ENCODE results near the gene SMAD3.

DNA sequence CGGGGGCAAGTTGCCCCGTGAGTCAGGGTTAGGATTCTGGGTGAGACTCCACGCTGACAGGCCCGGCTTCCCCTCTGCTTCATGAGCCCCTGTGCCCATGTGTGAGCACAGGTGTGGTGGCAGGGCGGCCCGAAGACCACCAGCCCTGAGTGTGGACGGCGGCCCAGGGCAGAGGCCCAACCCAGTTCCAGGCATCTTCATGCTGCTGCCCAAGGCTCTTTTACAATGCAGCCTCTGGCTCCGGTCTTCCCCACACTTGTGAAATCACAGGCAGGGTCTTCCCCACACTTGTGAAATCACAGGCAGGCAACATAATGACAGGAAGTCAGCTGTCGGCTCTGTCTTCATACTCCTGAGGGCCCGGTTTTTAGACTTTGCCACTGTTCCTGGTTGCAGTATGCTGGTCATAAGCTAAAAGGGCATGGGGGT, 110.3 kb downstream of the SMAD3 start:
- TF ChIP-seq, protein P1, sequence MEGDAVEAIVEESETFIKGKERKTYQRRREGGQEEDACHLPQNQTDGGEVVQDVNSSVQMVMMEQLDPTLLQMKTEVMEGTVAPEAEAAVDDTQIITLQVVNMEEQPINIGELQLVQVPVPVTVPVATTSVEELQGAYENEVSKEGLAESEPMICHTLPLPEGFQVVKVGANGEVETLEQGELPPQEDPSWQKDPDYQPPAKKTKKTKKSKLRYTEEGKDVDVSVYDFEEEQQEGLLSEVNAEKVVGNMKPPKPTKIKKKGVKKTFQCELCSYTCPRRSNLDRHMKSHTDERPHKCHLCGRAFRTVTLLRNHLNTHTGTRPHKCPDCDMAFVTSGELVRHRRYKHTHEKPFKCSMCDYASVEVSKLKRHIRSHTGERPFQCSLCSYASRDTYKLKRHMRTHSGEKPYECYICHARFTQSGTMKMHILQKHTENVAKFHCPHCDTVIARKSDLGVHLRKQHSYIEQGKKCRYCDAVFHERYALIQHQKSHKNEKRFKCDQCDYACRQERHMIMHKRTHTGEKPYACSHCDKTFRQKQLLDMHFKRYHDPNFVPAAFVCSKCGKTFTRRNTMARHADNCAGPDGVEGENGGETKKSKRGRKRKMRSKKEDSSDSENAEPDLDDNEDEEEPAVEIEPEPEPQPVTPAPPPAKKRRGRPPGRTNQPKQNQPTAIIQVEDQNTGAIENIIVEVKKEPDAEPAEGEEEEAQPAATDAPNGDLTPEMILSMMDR (IDR thresholded peaks at IDR 0.05), result no peak
- no peak for TF ChIP-seq POLR2A (IDR thresholded peaks at IDR 0.05)
